Erythroblast (primary cell): ENCODE measurements around the gene FUOM.

Experiments used
- GATA1 ChIP-seq: IDR thresholded peaks from 2 replicates; pipeline ENCODE4 v1.6.1; 2011; ENCODE audit warnings: low read depth, mild to moderate bottlenecking, control low read depth, low read length, moderate library complexity
- POLR2A ChIP-seq: IDR thresholded peaks from 2 replicates; pipeline ENCODE4 v1.6.1; 2011; ENCODE audit warnings: mild to moderate bottlenecking, low read length

DNA sequence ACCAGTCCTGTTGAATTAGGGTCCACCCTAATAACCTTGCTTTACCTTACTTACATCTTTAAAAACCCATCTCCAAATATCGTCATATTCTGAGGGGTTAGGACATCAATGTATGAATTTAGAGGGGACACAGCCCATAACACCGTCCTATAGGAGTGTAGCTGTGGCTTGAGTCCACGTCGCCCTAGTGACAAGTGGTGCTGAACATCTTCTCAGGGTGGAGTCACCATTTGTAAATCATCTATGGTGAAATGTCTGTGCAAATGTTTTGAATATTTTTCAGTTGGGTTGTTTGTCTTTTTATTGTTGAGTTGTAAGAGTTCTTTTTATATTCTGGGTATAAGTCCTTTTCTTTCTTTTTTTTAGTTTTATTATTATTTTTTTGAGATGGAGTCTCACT is 15.8 kb downstream of the FUOM start:
- TF ChIP-seq POLR2A (no peak), GATA1 (no peak)
